ENCODE results near the gene ZNF629. TPM values are rescaled to one million over a fixed set of nuclear protein-coding genes. Genes with fewer than 3 reads are reported as not detected.

ZNF629 gene
- polyA plus RNA-seq, 2 of the 4 experiments (the other 2 are of a cell fraction) = 5.9 to 13.6 TPM

- Histone ChIP-seq H3K4me3 (no peak overlapping the region), H3K4me1 (peaks cover 3% of the 10 kb centered on the region; the same call in 2 of the 3 replicates), H3K4me2 (no peak overlapping the region), H3K27ac (no peak overlapping the region), H3K9me3 (no peaks in the 10 kb centered on the region)
- CTCF ChIA-PET = interaction anchor here (0.6 to 2.0 kb wide), 3 partner anchors 16 to 173 kb away, joined by 3 to 8 read pairs (median 4); no protein-coding TSS in a partner anchor
- FAIRE-seq (no peak), DNase-seq (ENCODE audit: low read depth in 1 of 2, low spot score in 1 of 2) (no peak), ATAC-seq (no peak)
- 96% methylated on average over 23 of the region's 23 CpGs for WGBS (ENCODE audit: missing lambda C conversion rate)
- TF ChIP-seq HDAC2 (IDR thresholded peaks at IDR 0.05) (no peak), SMC3 (IDR thresholded peaks at IDR 0.05) (no peak), RARB (CRISPR knock-in tag; IDR thresholded peaks at IDR 0.05) (no peak), HMGXB4 (CRISPR knock-in tag; IDR thresholded peaks at IDR 0.05; ENCODE audit: borderline replicate concordance) (no peak), EHMT2 (IDR thresholded peaks at IDR 0.05; ENCODE audit: low read depth) (no peak), POLR2AphosphoS2 (conservative IDR thresholded peaks at IDR 0.05; ENCODE audit: low read length) (no peak), HES2 (IDR thresholded peaks at IDR 0.05) (no peak), ZSCAN20 (CRISPR knock-in tag; IDR thresholded peaks at IDR 0.05) (no peak), RAD21 (conservative IDR thresholded peaks at IDR 0.05 in 1 of 2, IDR thresholded peaks at IDR 0.05 in 1 of 2) (no peak), MYC (IDR thresholded peaks at IDR 0.05; ENCODE audit: borderline replicate concordance, low read length) (no peak), NR3C1 (IDR thresholded peaks at IDR 0.05) (no peak), POLR2A (IDR thresholded peaks at IDR 0.05; ENCODE audit: low read length) (no peak)
- TF ChIP-seq, protein P1, sequence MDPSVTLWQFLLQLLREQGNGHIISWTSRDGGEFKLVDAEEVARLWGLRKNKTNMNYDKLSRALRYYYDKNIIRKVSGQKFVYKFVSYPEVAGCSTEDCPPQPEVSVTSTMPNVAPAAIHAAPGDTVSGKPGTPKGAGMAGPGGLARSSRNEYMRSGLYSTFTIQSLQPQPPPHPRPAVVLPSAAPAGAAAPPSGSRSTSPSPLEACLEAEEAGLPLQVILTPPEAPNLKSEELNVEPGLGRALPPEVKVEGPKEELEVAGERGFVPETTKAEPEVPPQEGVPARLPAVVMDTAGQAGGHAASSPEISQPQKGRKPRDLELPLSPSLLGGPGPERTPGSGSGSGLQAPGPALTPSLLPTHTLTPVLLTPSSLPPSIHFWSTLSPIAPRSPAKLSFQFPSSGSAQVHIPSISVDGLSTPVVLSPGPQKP (IDR thresholded peaks at IDR 0.05; ENCODE audit: low read depth, low read length) = no peak
- POLR2A ChIA-PET = no interaction called here
Observed at GRCh38 chr16:30768583-30769181, 18.3 kb downstream of the ZNF629 start.

DNA sequence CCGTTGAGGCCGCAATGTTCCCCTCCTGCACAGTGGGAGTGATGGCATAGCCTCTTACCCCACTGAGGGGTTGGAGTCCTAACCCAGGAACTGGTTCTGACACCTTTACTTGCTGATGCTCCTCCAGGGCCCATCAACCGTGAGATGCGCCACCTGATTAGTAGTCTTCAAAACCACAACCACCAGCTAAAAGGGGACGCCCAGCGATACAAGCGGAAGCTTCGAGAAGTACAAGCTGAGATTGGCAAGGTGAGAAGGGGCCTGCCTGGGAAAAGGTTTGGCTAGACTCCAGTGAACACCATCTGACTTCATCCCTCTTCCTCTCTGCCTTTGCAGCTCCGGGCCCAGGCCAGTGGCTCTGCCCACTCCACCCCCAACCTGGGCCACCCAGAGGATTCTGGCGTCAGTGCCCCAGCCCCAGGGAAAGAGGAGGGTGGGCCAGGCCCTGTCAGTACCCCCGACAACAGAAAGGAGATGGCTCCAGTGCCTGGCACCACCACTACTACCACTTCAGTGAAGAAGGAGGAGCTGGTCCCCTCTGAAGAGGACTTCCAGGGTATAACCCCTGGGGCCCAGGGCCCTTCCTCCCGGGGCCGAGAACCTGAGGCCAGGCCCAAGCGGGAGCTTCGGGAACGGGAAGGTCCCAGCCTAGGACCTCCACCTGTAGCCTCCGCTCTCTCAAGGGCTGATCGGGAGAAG is 19.1 kb downstream of the ZNF629 start:
- TF ChIP-seq ZNF302 (CRISPR knock-in tag; IDR thresholded peaks at IDR 0.05) = no peak
- TF ChIP-seq FOXS1 (CRISPR knock-in tag; IDR thresholded peaks at IDR 0.05) = no peak
- TF ChIP-seq HOXA7 (CRISPR knock-in tag; IDR thresholded peaks at IDR 0.05) = no peak
- TF ChIP-seq, protein P1 (IDR thresholded peaks at IDR 0.05; ENCODE audit: low read depth, low read length) = no peak
- TF ChIP-seq TP53 (CRISPR knock-in tag; IDR thresholded peaks at IDR 0.05) = no peak
- no peak for TF ChIP-seq SMC3 (IDR thresholded peaks at IDR 0.05)
- TF ChIP-seq POLR2A (IDR thresholded peaks at IDR 0.05; ENCODE audit: low read length) = no peak
- no peak for TF ChIP-seq CBX8 (IDR thresholded peaks at IDR 0.05)
- no peak for TF ChIP-seq PHF8 (IDR thresholded peaks at IDR 0.05; ENCODE audit: borderline replicate concordance, low read depth)
- peaks cover 11% of the 10 kb centered on the region for H3K4me1 ChIP-seq
- 95% methylated on average over 12 of the region's 18 CpGs for WGBS (ENCODE audit: missing lambda C conversion rate)
- ChIA-PET POLR2A (no interaction called here), CTCF (interaction anchor here (0.6 to 2.0 kb wide), 3 partner anchors 17 to 174 kb away, joined by 3 to 8 read pairs (median 4); no protein-coding TSS in a partner anchor)
- FAIRE-seq = no peak
- H3K4me2 ChIP-seq = no peak overlapping the region
- ATAC-seq = no peak
- H3K4me3 ChIP-seq = no peak overlapping the region
- DNase-seq (ENCODE audit: low read depth in 1 of 2, low spot score in 1 of 2) = no peak
- H3K27ac ChIP-seq = no peak overlapping the region
- H3K9me3 ChIP-seq = no peaks in the 10 kb centered on the region
